IPS-20b (cell line): ENCODE data around the gene GABBR2.

ENCODE experiments used
- H3K27ac ChIP-seq: one replicate; pipeline ENCODE4 v1.5.1; 2013; ENCODE audit warnings: low read length
- H3K27me3 ChIP-seq: 2 replicates; pipeline ENCODE4 v1.6.1; 2013; ENCODE audit warnings: mild to moderate bottlenecking, low read length, inconsistent platforms; ENCODE audit not compliant: insufficient read depth
- H3K36me3 ChIP-seq: 2 replicates; pipeline ENCODE4 v1.6.1; 2013; ENCODE audit warnings: low read depth, mild to moderate bottlenecking, inconsistent platforms, low read length, moderate library complexity; ENCODE audit not compliant: insufficient read depth
- H3K4me1 ChIP-seq: 2 replicates; pipeline ENCODE4 v1.6.1; 2013; ENCODE audit warnings: mild to moderate bottlenecking, control low read depth, inconsistent platforms, low read length, moderate library complexity; ENCODE audit not compliant: insufficient read depth
- H3K4me3 ChIP-seq: 2 replicates; pipeline ENCODE4 v1.5.1; 2013; ENCODE audit warnings: mild to moderate bottlenecking, low read length, inconsistent platforms
- H3K9ac ChIP-seq: 2 replicates; pipeline ENCODE4 v1.6.1; 2013; ENCODE audit warnings: low read depth, mild to moderate bottlenecking, inconsistent platforms, low read length, moderate library complexity
- H3K9me3 ChIP-seq: 2 replicates; pipeline ENCODE4 v1.6.1; 2013; ENCODE audit warnings: mild to moderate bottlenecking, low read depth, low read length, inconsistent platforms; ENCODE audit not compliant: insufficient read depth

GABBR2 gene

DNA sequence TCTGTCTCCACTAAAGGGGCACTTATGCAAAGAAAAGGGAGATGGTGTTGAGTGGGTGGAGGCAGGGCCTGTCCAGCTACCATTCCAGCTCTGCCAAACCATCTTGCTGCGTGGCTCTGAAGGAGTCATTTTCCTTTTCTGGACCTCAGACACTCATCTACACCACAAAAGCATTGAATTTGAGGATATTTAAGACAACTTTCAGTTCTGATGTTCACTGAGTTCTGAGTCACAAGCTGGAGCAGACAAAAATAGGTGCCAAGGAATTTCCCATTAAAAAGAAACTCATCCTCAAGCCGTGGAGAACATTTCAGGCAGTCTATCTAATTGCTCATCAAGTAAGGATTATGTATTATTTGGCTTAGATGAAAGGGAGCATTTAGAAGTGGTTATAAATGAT is 258.2 kb downstream of the GABBR2 start:
- no peaks in the 10 kb centered on the region for H3K4me1 ChIP-seq
- H3K27ac ChIP-seq: no peak overlapping the region
- no peak overlapping the region for H3K4me3 ChIP-seq
- H3K36me3 ChIP-seq: no peaks in the 10 kb centered on the region
- no peaks in the 10 kb centered on the region for H3K27me3 ChIP-seq
- H3K9ac ChIP-seq: no peak overlapping the region
- no peaks in the 10 kb centered on the region; the same call in 1 of the 2 replicates for H3K9me3 ChIP-seq

DNA sequence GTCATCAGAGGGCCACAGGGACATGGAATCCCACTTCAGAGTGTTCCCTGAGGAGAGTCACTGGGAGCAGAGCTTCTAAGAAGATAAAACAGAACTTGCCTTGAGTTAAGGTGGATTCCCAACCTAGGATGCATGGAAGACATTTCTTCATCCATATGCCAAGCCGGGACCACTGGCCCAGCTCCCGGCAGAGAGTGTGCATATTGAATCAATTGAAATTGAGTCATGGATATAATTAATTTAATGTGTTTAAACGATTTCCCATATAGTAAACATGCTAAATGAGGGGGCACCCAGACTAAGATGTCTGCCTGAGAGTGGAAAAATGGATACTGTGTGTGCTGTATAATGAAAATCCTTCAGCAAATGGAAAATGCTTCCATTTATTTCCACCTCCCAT is 258.9 kb downstream of the GABBR2 start:
- no peaks in the 10 kb centered on the region for H3K4me1 ChIP-seq
- no peak overlapping the region for H3K9ac ChIP-seq
- H3K27ac ChIP-seq: no peak overlapping the region

DNA sequence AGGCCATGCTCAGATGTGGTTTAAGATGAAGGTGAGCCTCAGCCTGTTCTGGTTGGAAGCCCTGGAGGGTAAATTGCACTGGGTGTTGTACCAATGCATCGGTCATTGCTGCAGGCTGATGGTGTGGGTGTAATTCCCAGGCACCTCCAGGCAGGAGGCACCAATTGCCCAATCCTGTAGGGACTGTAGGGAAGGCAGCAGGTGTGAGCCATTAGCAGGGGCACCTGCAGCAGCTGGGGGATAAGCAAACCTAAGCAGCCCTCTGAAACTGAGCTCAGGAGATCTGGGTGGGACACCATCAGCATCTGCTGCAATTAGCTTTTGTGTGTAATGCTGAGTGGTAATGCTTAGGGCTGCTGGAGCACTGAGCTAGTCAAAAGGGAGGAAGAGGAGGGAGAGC is 263.2 kb downstream of the GABBR2 start:
- Histone ChIP-seq H3K4me3 (no peak overlapping the region), H3K9me3 (no peaks in the 10 kb centered on the region), H3K27me3 (no peaks in the 10 kb centered on the region), H3K36me3 (no peaks in the 10 kb centered on the region), H3K4me1 (no peaks in the 10 kb centered on the region), H3K9ac (no peak overlapping the region), H3K27ac (no peak overlapping the region)

More for the DNA sequence above, 258.9 kb downstream of the GABBR2 start:
- no peaks in the 10 kb centered on the region; the same call in 1 of the 2 replicates for H3K9me3 ChIP-seq
- H3K36me3 ChIP-seq: no peaks in the 10 kb centered on the region
- H3K4me3 ChIP-seq: no peak overlapping the region
- H3K27me3 ChIP-seq: no peaks in the 10 kb centered on the region

DNA sequence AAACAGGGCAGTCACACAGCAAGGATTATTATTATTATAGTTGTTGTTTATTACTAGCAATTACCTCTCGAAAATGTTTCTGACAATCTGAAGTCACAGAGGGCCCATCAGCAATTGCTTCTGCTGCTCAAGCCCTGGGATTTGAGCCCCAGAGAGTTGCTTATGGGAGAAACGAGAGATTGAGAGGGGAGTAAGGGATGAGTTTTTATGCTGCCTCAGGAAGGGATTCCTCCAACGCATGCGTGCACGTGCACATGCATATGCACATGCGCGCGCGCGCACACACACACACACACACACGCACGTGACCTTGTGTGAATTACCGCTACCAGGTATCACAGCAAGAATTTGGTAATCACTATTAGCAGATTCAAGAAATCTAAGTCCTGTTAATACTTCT is 264.1 kb downstream of the GABBR2 start:
- Histone ChIP-seq H3K27ac (no peak overlapping the region), H3K36me3 (no peaks in the 10 kb centered on the region), H3K4me1 (no peaks in the 10 kb centered on the region), H3K9me3 (no peaks in the 10 kb centered on the region), H3K4me3 (no peak overlapping the region), H3K9ac (no peak overlapping the region), H3K27me3 (no peaks in the 10 kb centered on the region)

DNA sequence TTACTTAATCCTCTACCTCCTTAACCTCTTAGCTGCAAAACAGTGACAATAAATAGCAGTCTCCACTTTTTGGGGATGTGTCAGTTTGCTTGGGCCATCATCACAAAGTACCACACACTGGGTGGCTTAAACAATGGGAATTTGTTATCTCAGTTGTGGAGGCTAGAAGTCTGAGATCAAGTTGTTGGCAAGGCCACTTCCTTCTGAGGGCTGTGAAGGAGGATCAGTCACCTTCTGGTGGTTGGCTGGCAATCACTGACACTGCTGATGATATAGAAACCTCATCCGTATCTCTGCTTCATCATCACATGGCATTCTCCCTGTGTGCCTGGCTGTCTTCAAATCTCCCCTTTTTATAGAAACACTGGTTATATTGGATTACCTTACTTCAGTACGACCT is 266.2 kb downstream of the GABBR2 start:
- H3K4me3 ChIP-seq: no peak overlapping the region
- no peak overlapping the region for H3K9ac ChIP-seq
- no peak overlapping the region for H3K27ac ChIP-seq
- H3K27me3 ChIP-seq: no peaks in the 10 kb centered on the region
- no peaks in the 10 kb centered on the region for H3K9me3 ChIP-seq
- H3K4me1 ChIP-seq: no peaks in the 10 kb centered on the region
- H3K36me3 ChIP-seq: no peaks in the 10 kb centered on the region

DNA sequence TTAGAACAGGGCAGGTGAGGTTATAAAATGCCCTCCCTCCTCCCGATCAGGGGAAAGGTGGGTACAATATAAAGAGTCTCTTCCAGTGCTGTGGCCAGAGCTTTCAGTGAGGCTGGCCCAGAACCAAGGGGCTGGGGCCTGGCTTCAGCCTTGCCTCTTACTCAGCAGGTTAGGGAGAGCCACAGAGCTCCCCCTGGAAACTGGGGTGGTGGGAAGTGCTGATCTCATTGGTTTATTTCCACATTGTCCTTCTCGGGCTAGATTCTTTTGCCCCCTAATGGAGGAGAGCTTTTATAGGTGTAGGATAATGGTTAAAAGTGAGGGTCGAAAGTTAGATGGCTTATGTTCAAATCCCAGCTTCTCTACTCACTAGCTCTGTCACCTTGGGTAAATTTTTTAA is 266.6 kb downstream of the GABBR2 start:
- H3K36me3 ChIP-seq: no peaks in the 10 kb centered on the region
- no peak overlapping the region for H3K9ac ChIP-seq
- no peaks in the 10 kb centered on the region for H3K4me1 ChIP-seq
- H3K27me3 ChIP-seq: no peaks in the 10 kb centered on the region
- H3K4me3 ChIP-seq: no peak overlapping the region
- no peaks in the 10 kb centered on the region for H3K9me3 ChIP-seq
- H3K27ac ChIP-seq: no peak overlapping the region

DNA sequence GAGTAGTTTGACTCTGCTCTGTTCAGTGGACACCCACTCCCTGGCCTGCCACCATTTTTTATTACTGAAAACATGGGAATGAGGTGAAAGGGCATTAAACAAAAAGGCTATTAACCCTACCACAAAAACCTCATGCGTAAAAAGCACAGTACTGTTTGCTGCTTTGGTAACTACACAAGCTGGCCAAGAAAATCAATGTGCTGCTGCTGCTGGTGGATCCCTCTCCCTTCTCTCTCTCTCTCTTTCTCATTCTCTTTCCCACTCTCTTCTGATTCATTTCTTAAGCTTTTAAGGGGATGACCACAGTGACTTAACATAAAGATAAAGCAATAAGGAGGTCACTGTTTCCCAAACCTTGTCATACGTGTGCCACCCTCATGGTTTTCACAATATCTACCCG is 270.1 kb downstream of the GABBR2 start:
- H3K27ac ChIP-seq: no peak overlapping the region
- H3K9ac ChIP-seq: no peak overlapping the region
- no peak overlapping the region for H3K4me3 ChIP-seq
- no peaks in the 10 kb centered on the region for H3K9me3 ChIP-seq
- no peaks in the 10 kb centered on the region for H3K4me1 ChIP-seq
- H3K27me3 ChIP-seq: no peaks in the 10 kb centered on the region
- H3K36me3 ChIP-seq: no peaks in the 10 kb centered on the region

DNA sequence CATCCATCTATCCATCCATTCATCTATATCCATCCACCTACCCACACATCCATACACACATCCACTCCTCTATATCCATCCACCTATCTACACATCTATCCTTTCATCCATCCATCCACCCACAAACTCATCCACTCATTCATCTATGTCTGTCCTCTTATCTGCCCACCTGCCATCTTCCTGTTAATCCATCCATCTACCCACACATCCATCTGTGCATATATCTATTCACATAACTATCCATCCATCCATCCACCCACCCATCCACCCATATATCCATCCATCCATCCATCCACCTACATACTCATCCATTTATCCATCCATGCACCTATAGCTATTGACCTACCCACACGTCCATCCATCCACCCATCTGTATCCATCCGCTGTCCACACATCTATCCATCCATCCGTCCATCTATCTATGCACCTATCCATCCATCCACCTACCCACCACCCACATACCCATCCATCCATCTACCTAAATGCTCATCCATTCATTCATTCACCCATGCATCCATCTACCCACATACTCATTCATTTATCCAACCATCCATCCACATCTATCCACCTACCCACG is 271.2 kb downstream of the GABBR2 start:
- no peak overlapping the region for H3K4me3 ChIP-seq
- H3K9ac ChIP-seq: no peak overlapping the region
- no peak overlapping the region for H3K27ac ChIP-seq
- no peaks in the 10 kb centered on the region for H3K9me3 ChIP-seq
- no peaks in the 10 kb centered on the region for H3K4me1 ChIP-seq
- H3K36me3 ChIP-seq: no peaks in the 10 kb centered on the region
- no peaks in the 10 kb centered on the region for H3K27me3 ChIP-seq

DNA sequence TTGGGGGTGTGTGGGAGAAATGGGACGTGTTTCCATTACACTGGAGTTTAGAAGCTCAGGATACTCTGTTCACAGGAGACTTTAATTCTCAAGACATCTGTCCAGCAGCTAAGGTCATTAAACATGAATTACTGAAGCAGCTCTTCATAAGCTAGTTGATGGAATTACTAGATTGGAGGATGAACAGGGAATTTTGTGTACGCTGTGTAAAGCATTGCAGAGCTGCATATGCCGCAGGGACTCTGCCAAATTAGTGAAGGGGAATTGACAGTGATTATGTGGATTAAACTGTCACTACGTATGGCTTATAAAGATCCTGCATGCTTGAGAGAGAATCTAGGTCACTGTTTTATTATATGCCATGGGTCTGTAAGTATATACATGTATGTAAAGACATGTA is 275.8 kb downstream of the GABBR2 start:
- no peaks in the 10 kb centered on the region for H3K9me3 ChIP-seq
- no peaks in the 10 kb centered on the region for H3K4me1 ChIP-seq
- H3K4me3 ChIP-seq: no peak overlapping the region
- no peak overlapping the region for H3K9ac ChIP-seq
- no peaks in the 10 kb centered on the region for H3K36me3 ChIP-seq
- H3K27ac ChIP-seq: no peak overlapping the region
- no peaks in the 10 kb centered on the region for H3K27me3 ChIP-seq

DNA sequence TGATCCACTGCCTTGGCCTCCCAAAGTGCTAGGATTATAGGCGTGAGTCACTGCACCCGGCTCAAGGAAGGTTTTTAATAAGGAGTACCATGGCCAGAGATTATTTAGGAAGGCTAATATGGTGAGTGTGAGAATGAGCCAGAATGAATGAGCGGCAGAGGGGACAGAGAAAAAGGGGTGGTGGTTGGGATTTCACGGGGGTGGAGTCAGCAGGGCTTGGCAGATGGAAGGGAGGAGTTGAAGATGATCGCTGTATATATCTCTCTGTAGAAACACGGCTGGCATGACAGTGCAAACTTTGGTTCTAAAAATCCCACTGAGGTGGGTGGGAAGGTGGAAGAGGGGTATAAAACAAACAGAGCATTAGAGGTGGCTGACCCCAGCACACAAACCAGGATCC is 276.6 kb downstream of the GABBR2 start:
- no peaks in the 10 kb centered on the region for H3K27me3 ChIP-seq
- H3K36me3 ChIP-seq: no peaks in the 10 kb centered on the region
- no peak overlapping the region for H3K4me3 ChIP-seq
- H3K9me3 ChIP-seq: no peaks in the 10 kb centered on the region
- H3K27ac ChIP-seq: no peak overlapping the region
- no peak overlapping the region for H3K9ac ChIP-seq
- H3K4me1 ChIP-seq: no peaks in the 10 kb centered on the region

DNA sequence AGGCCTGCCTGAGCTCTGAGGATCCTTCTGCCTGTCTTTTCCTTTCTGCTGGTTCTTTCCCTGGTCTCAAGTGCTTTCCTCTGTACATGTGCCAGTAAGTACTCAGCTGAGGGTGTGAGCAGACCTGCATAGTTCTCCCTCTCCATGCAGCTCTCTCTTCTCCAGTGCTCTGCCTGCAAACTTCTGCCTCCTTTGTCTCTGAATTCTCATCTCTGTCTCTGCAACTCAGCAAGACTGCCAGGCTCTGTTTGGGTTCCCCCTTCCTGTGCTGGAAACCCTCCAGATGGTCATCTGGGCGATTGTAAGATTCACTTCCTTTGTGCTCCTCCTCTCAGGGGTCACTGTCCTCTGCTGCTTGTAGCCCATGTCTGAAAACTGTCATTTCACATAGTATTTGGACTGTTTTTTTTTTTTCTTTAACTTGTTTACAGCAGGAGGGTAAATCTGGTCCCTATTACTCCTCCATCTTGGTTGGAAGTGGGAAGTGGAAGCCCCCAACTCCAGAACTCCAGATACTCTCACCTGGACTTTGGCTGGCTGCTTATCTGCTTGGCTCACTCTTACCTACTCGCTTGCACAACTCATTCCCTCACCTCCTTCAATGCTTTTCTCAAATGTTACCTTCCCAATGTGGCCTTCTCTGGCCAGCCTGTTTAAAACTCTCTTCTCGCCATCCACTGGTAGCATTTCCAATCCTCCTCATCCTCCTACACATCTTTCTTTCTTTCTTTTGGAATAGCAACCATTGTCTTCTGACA is 278.0 kb downstream of the GABBR2 start:
- Histone ChIP-seq H3K9ac (no peak overlapping the region), H3K36me3 (no peaks in the 10 kb centered on the region), H3K27me3 (no peaks in the 10 kb centered on the region), H3K4me1 (no peaks in the 10 kb centered on the region), H3K4me3 (no peak overlapping the region), H3K27ac (no peak overlapping the region), H3K9me3 (no peaks in the 10 kb centered on the region)

DNA sequence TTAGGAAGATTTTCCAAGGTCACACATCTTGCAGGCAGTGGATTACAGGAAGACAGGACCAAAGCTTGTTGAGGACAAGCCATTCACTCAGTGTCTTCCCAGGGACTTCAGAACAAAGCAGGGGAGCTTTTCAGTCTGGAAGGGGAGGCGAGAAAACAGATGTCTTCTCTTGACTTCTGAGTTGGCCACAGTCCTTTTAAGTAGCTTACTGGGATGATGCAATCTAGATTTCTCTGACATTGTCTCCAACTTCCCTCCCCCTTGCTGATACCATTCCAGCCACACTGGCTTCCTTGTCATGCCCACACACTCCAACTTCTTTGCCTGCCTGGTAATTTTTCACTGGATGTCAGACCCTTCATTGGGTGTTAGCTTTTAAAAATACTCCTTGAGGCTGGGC is 279.1 kb downstream of the GABBR2 start:
- H3K9me3 ChIP-seq: no peaks in the 10 kb centered on the region
- H3K4me3 ChIP-seq: no peak overlapping the region
- H3K27ac ChIP-seq: no peak overlapping the region
- H3K4me1 ChIP-seq: no peaks in the 10 kb centered on the region
- H3K27me3 ChIP-seq: no peaks in the 10 kb centered on the region
- no peak overlapping the region for H3K9ac ChIP-seq
- H3K36me3 ChIP-seq: no peaks in the 10 kb centered on the region
